ENCODE results near the gene EPB41L2.

The EPB41L2 gene

DNA sequence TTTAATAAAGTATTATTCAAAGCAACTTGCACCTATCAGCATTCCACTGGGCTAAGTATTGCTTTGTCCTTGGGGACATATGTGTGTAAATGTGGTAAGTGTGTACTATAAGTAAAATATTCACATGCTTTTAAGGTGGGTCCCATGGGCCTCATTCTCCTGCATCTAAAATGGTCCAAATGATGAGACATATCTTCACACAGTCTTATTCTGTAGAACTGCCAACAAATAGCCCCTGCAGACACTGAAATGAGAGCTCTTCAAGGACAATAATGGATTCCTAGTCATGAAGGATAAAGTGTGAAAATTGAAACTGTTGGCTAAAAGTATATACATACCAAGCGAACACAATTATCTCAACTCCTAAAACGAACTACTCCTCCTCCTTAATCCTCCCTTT is 154.1 kb downstream of the EPB41L2 start:
- DNase-seq (ENCODE audit: low spot score) = no peak

DNA sequence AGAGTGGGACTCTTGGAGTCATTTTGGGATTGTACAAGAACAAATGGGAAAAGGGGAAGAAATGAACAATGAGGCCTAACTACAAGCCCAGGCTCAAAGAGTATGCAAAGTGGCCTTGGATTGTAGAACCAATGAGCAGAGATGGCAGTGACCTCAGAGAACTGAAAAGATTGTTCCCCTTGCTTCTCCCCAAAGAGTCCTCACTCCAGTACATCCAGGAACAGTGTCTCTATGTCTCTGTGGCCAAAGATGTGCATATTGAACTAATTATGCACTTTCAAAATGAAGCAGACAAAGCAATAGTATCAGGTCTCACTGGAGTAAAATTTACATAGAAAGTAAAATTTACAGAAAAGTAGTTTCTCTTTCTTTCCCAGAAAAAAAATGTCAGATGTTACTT is 154.9 kb downstream of the EPB41L2 start:
- DNase-seq (ENCODE audit: low spot score) = no peak

GRCh38 chr6:130907687-130908086 is 155.4 kb downstream of the EPB41L2 start:
- DNase-seq (ENCODE audit: low spot score) = no peak

DNA sequence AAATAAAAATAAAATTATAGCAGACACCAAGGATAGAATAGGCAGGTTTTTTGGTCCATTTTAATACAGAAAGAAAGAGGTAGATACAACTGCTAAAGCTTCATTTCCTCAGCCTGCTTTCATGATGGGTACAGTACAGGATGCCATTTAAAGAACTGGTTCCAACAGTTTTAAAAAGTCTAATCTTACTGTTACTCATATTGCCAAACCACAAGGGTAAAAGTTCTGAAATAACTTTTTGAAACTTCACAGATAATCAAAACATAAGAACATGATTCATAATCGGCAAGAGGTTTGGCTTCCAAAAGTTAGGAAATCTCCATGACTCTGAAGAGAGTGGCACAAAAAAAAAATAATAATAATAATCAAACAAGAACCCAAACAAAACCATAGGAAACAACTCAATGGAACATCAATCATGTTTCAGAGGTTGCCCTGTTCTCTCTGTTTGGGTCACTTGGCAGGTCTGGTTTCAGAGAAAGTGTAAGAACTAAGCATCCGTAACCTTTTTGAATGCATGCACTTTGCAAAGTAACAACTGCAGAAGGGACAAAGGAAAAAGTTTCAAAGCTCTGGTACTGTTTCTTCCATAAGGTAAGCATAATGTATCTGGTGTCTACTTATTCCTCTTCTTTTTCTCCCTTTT is 156.2 kb downstream of the EPB41L2 start:
- no peak for DNase-seq (ENCODE audit: low spot score)

DNA sequence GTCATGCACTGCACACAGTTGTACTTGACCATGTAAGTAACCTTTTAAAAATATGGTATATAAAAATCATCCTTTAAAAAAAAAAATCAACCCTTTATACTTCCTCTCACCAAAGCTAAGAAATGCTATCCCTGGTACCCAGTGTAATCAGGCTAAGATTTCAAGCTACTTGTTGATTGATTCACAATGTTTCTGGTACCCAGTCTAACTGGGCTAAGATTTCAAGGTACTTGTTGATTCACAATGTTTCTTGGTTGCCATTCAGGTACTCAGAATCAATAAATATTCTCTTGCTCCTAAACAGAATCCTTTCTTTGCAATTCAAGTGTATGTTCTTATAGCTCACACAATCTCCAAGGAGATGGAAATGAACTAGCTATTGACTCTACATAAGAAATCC is 159.4 kb downstream of the EPB41L2 start:
- DNase-seq (ENCODE audit: low spot score) = no peak

DNA sequence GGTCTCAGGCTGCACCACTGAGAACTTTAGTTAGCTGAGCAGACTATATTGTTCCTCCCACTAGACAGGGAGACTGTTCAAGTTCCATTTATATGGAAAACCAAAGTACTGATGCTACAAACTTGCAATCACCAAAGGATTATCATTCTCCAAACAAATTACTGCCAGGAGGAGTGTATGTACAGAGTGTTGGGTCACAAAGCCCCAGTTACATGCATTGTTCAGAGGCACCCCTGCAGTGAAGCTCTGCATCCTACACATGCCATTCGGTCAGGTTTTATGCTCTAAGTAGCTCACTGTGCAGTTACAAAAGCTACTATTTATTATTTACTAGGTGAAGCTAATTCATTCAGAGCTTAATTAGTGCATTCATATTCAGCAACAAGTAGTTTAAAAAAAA is 160.0 kb downstream of the EPB41L2 start:
- no peak for DNase-seq (ENCODE audit: low spot score)

DNA sequence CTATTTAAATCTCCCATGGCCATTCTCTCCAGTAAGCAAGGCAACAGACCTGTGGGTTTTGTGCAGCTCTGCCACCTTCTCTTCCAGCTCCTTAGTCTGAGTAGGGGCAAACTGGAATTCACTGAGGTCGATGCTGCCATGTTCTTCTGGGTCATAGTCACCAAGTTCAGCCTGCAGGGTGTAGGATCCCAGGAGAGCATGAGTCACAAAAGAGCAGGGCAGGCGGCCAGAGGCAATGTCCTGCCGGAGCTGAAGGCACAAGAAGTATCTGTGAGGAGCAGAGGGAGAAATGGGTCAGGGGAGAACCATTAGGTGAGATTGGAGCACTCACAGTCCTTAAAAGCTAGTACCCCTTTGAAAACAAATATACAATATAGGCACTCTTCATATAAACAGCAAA is 162.1 kb downstream of the EPB41L2 start:
- DNase-seq (ENCODE audit: low spot score) = no peak

GRCh38 chr6:130896249-130896648 is 166.8 kb downstream of the EPB41L2 start:
- DNase-seq (ENCODE audit: low spot score) = no peak

- no peak for DNase-seq (ENCODE audit: low spot score)
Observed at GRCh38 chr6:130895516-130895915, 167.5 kb downstream of the EPB41L2 start.

GRCh38 chr6:130893766-130894165 is 169.3 kb downstream of the EPB41L2 start:
- DNase-seq (ENCODE audit: low spot score) = no peak

- DNase-seq (ENCODE audit: low spot score) = no peak
Observed at GRCh38 chr6:130893277-130893676, 169.8 kb downstream of the EPB41L2 start.

DNA sequence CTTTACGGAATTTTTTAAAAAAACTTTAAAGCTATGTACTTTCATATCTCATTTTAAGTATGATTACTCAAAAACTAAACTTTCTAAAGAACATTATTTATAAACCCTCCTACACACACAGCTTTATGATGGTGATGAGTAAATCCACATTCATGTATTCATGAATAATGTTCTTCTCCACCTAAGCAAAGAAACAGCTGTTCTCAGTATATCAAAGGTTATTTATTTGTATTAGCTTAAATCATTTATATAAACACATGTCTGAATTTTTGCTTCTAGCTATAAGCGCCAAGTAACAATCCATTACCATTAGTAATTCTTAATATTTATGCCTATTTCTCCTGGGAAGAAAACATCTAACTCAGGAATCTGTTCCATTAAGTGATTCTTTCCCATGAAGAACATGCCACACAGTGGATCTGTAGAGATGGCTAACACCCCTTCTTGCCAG is 172.5 kb downstream of the EPB41L2 start:
- DNase-seq (ENCODE audit: low spot score) = no peak

DNA sequence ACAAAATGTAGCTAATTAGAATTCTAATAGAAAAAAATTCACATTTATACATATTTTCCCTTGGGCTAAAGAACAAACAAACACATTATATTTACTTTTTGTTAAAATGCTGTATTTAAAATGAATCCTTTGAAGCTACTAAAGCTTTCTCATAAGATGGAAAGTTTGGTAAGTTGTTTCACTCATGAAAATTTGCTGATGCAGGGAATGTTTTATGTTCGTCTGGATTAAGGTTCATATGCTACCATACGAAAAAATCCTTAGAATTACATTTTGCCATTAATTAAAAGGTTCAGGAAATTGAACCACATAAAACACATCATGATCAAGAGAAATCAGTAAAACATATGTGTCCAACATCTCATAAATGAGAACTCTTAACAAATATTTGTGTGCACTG is 173.6 kb downstream of the EPB41L2 start:
- DNase-seq (ENCODE audit: low spot score) = no peak

DNA sequence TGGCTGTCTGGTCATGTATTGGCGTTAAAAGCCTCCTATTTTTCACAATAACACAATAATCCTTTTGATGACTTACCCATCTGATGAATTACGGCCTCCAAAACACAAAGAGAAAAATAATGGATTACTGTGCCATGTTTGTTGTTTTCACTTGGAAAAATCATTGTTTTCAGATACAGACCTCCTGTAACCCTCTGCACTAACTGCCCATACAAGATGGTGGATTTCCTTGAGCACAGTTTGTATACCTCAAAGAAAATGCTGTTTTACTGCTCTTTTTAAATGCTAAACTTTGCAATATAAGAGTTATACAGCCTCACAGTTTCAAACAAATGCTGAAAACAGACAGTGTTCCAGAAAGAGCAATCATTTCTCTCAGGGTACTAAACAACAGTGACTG is 174.8 kb downstream of the EPB41L2 start:
- no peak for DNase-seq (ENCODE audit: low spot score)

- DNase-seq (ENCODE audit: low spot score) = no peak
Observed at GRCh38 chr6:130886966-130887365, 176.1 kb downstream of the EPB41L2 start.

- peak; percentile 72 for DNase-seq (ENCODE audit: low spot score)
Observed at GRCh38 chr6:130885392-130886192, 177.5 kb downstream of the EPB41L2 start.

DNA sequence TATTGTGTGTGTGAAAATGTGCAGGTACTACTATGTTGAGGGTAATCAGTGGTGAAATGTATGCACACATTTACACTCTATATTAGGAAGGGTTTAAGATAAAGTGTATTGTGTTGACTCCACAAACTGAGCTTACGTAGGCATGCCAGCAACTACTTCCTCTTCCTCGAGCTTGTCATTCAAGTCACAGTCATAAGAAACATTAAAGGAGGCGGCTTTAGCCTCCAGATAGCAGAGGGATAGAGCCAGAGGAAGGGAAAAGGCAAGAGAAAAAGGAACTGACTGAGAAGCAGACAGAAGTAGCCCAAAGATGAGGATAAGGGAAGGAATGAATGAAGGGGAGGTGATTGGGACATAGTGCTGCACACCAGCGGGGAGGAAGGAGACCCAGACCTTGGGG is 180.7 kb downstream of the EPB41L2 start:
- no peak for DNase-seq (ENCODE audit: low spot score)

DNA sequence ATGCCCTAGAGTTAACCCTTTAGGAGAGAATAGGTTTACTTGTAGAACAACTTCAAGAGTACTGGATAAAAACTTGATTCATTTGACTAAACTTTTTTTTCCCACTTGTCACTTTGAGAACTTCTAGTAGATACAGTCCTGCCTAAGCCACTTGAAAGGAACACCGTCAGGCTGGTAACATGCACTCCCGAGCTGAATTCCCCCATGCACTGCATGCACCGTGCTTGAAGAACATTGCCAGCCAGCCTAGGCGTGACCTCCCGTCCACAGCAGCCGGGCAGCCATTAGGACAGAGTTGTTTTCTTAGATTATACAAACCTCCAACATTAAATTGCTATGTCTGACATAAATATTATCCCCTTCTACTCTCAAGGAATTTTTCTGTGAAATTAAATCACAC is 183.2 kb downstream of the EPB41L2 start:
- DNase-seq (ENCODE audit: low spot score) = no peak

- no peak for DNase-seq (ENCODE audit: low spot score)
Observed at GRCh38 chr6:130873746-130874145, 189.3 kb downstream of the EPB41L2 start.

- peak; percentile 63 for DNase-seq (ENCODE audit: low spot score)
Observed at GRCh38 chr6:130872250-130873095, 190.6 kb downstream of the EPB41L2 start.

DNA sequence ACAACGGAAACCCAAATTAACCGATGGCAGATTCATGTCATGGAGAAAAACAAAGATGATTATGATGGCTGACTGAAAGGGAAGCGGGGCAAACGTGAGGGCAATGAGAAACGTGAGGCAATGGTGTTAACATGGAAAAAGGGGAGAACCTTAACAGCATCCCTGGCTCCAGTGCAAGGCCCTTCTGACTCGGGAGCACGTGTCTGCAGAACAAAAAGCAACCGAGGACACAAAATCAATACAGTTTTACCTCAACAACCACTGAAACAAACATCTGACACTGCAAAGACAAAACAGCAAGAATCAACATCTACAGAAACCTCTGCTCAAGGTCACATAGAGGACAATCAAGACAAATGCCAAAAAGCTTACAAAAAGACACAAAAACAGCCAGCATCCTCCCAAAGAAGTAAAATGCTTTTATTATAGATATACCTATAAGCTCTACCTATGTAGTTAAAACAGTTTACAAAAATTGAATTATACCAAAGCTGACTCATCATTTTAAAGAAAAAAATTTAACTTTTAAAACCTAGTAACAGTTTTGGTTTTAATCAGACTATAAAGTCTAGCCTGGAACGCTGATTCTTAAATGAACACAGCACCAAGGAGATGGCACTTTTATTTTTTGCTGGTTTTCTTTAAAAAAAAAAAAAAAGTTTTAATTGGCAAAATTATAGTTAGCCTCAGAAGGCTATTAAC is 192.7 kb downstream of the EPB41L2 start:
- DNase-seq (ENCODE audit: low spot score) = no peak

GRCh38 chr6:130869681-130870080 is 193.4 kb downstream of the EPB41L2 start:
- no peak for DNase-seq (ENCODE audit: low spot score)
